H9 (cell line): ENCODE measurements around the gene CAMK2N2. TPM values are rescaled to one million over a fixed set of nuclear protein-coding genes. Genes with fewer than 3 reads are reported as not detected.

Experiments
- DNase-seq: peaks from one replicate; pipeline ENCODE4 v3.0.0-alpha.2; 2017
- H2AFZ ChIP-seq: one replicate; pipeline ENCODE4 v1.6.1; 2013; ENCODE audit warnings: mild to moderate bottlenecking, low read length, control low read depth, moderate library complexity
- H2AK5ac ChIP-seq: 2 replicates; pipeline ENCODE4 v1.6.1; 2013; ENCODE audit warnings: low read length, control low read depth, mixed read lengths; ENCODE audit not compliant: insufficient read length
- H2BK120ac ChIP-seq: one replicate; pipeline ENCODE4 v1.6.1; 2013; ENCODE audit warnings: low read depth, mild to moderate bottlenecking, low read length, control low read depth, inconsistent platforms; ENCODE audit not compliant: poor library complexity, severe bottlenecking
- H2BK12ac ChIP-seq: 2 replicates; pipeline ENCODE4 v1.6.1; 2013; ENCODE audit warnings: low read length, control low read depth, mixed read lengths, low read depth; ENCODE audit not compliant: insufficient read length
- H2BK15ac ChIP-seq: 2 replicates; pipeline ENCODE4 v1.6.1; 2013; ENCODE audit warnings: low read depth, low read length, control low read depth
- H2BK20ac ChIP-seq: one replicate; pipeline ENCODE4 v1.6.1; 2013; ENCODE audit warnings: low read depth, mild to moderate bottlenecking, low read length, control low read depth, inconsistent platforms; ENCODE audit not compliant: poor library complexity, severe bottlenecking
- H2BK5ac ChIP-seq: 2 replicates; pipeline ENCODE4 v1.6.1; 2013; ENCODE audit warnings: low read length, control low read depth, mixed read lengths; ENCODE audit not compliant: insufficient read length
- H3K14ac ChIP-seq: 2 replicates; pipeline ENCODE4 v1.6.1; 2013; ENCODE audit warnings: low read length, control low read depth; ENCODE audit not compliant: insufficient read depth
- H3K18ac ChIP-seq: 2 replicates; pipeline ENCODE4 v1.6.1; 2013; ENCODE audit warnings: low read depth, mild to moderate bottlenecking, mixed read lengths, low read length, control low read depth; ENCODE audit not compliant: insufficient read length
- H3K23ac ChIP-seq: 2 replicates; pipeline ENCODE4 v1.6.1; 2013; ENCODE audit warnings: low read length, control low read depth, mixed read lengths, low read depth; ENCODE audit not compliant: insufficient read length
- H3K23me2 ChIP-seq: 2 replicates; pipeline ENCODE4 v1.6.1; 2013; ENCODE audit warnings: low read depth, mild to moderate bottlenecking, mixed read lengths, low read length, control low read depth; ENCODE audit not compliant: insufficient read length, poor library complexity, severe bottlenecking
- H3K27ac ChIP-seq: 2 replicates; pipeline ENCODE4 v1.5.1; 2013; ENCODE audit warnings: low read length, control low read depth, mixed read lengths, low read depth; ENCODE audit not compliant: insufficient read length
- H3K27me3 ChIP-seq: 2 replicates; pipeline ENCODE4 v1.6.1; 2013; ENCODE audit warnings: low read length, control low read depth, inconsistent platforms; ENCODE audit not compliant: insufficient read depth
- H3K4ac ChIP-seq: 2 replicates; pipeline ENCODE4 v1.6.1; 2013; ENCODE audit warnings: low read depth, mild to moderate bottlenecking, control low read depth, inconsistent platforms, low read length, moderate library complexity
- H3K4me1 ChIP-seq: 2 replicates; pipeline ENCODE4 v1.6.1; 2013; ENCODE audit warnings: low read length, control low read depth, inconsistent platforms; ENCODE audit not compliant: insufficient read depth
- H3K4me2 ChIP-seq: 2 replicates; pipeline ENCODE4 v1.6.1; 2013; ENCODE audit warnings: low read length, control low read depth, mixed read lengths; ENCODE audit not compliant: insufficient read length, insufficient read depth
- H3K56ac ChIP-seq: 2 replicates; pipeline ENCODE4 v1.6.1; 2013; ENCODE audit warnings: low read depth, mild to moderate bottlenecking, mixed read lengths, low read length, control low read depth; ENCODE audit not compliant: insufficient read length
- H3K79me1 ChIP-seq: 2 replicates; pipeline ENCODE4 v1.6.1; 2013; ENCODE audit warnings: low read depth, mild to moderate bottlenecking, moderate library complexity, low read length, control low read depth, inconsistent platforms; ENCODE audit not compliant: insufficient read depth, poor library complexity, severe bottlenecking
- H3K79me2 ChIP-seq: 2 replicates; pipeline ENCODE4 v1.6.1; 2013; ENCODE audit warnings: low read length, control low read depth, inconsistent platforms; ENCODE audit not compliant: insufficient read depth
- H3K9ac ChIP-seq: 2 replicates; pipeline ENCODE4 v1.6.1; 2013; ENCODE audit warnings: low read length, control low read depth, mixed read lengths; ENCODE audit not compliant: insufficient read length; ENCODE audit errors: extremely low read depth
- H3K9me3 ChIP-seq: one replicate; pipeline ENCODE4 v1.6.1; 2013; ENCODE audit warnings: low read depth, low read length, inconsistent platforms; ENCODE audit not compliant: control insufficient read depth
- H3T11ph ChIP-seq: one replicate; pipeline ENCODE4 v1.6.1; 2013; ENCODE audit warnings: mild to moderate bottlenecking, low read length, control low read depth, inconsistent platforms
- H4K20me1 ChIP-seq: one replicate; pipeline ENCODE4 v1.6.1; 2013; ENCODE audit not compliant: control insufficient read depth, insufficient read length, insufficient read depth
- H4K5ac ChIP-seq: 2 replicates; pipeline ENCODE4 v1.6.1; 2013; ENCODE audit warnings: low read depth, mild to moderate bottlenecking, mixed read lengths, low read length, control low read depth; ENCODE audit not compliant: insufficient read length
- H4K8ac ChIP-seq: replicated peaks from 2 replicates; pipeline ENCODE4 v1.6.1; 2013; ENCODE audit warnings: low read length, control low read depth, mixed read lengths, low read depth; ENCODE audit not compliant: insufficient read length
- H4K91ac ChIP-seq: 2 replicates; pipeline ENCODE4 v1.6.1; 2013; ENCODE audit warnings: low read depth, mild to moderate bottlenecking, moderate library complexity, mixed read lengths, low read length, control low read depth; ENCODE audit not compliant: insufficient read length
- H3K27ac Mint-ChIP-seq, 3 experiments: 2 replicates in 2 of 3; 3 replicates in 1 of 3; pipeline ENCODE4 v1.8.0; 2020 to 2021; ENCODE audit warnings: mixed read lengths in 3 of 3, mild to moderate bottlenecking in 1 of 3, moderate library complexity in 1 of 3
- H3K27me3 Mint-ChIP-seq: 2 replicates; pipeline ENCODE4 v1.8.0; 2021; ENCODE audit warnings: low read depth, mild to moderate bottlenecking, moderate library complexity, mixed read lengths
- H3K36me3 Mint-ChIP-seq, 3 experiments: 2 replicates in 2 of 3; 3 replicates in 1 of 3; pipeline ENCODE4 v1.8.0; 2020 to 2021; ENCODE audit warnings: low read depth in 3 of 3, mixed read lengths in 3 of 3; ENCODE audit not compliant: insufficient read depth in 1 of 3
- H3K4me1 Mint-ChIP-seq, 2 experiments: 2 replicates each; pipeline ENCODE4 v1.8.0; 2020; ENCODE audit warnings: mixed read lengths in 2 of 2
- H3K4me3 Mint-ChIP-seq, 2 experiments: 2 replicates in 1 of 2; 3 replicates in 1 of 2; pipeline ENCODE4 v1.8.0; 2020 to 2021; ENCODE audit warnings: mild to moderate bottlenecking in 2 of 2, mixed read lengths in 2 of 2, moderate library complexity in 1 of 2
- H3K9me3 Mint-ChIP-seq, 2 experiments: 2 replicates in 1 of 2; 3 replicates in 1 of 2; pipeline ENCODE4 v1.8.0; 2020; ENCODE audit warnings: mild to moderate bottlenecking in 2 of 2, mixed read lengths in 2 of 2, moderate library complexity in 1 of 2
- WGBS: extraction: QIAGEN DNeasy Blood & Tissue Kit; methylation state at CpG from one replicate; pipeline ENCODE4 v1.1.7; 2013; ENCODE audit warnings: missing lambda C conversion rate, low lambda C conversion rate, mixed read lengths; ENCODE audit not compliant: insufficient read length; ENCODE audit errors: extremely low coverage; 5-methylcytosine and 5-hydroxymethylcytosine counted together
- microRNA-seq: library from miRNA; unstranded; fragments of <30 nt; microRNA quantifications from one replicate; pipeline ENCODE4, GENCODE V29; 2020; ENCODE audit warnings: borderline microRNAs expressed
- total RNA-seq: library from RNA; stranded (reverse); gene quantifications from 2 replicates; pipeline ENCODE4 v1.2.1, GENCODE V29; 2021
- TF ChIP-seq, protein P1 (sequence below): fragments of 200-600 bp; sonication (generic); conservative IDR thresholded peaks from 3 replicates; pipeline ENCODE4 v1.8.0; 2021; ENCODE audit warnings: antibody characterized with exemption, mild to moderate bottlenecking

CAMK2N2 gene
- total RNA-seq, 1 experiment from 2014 or later, result 12.6 TPM

DNA sequence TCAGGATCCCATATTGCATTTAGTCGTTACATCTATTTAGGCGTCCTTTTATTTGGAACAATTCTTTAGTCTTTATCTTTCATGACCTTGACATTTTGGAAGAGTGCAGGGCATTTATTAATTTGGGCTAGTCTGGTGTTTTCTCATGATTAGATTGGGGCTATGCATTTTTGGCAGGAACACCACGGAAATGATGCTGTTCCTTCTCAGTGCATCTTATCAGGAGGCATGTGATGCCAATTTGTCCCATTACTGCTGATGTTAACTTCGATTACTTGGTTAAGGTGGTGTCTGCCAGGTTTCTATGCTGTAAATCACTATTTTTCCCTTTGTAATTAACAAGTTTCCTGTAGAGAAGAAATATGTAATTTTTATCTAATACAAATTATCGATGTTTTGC lies 50.1 kb downstream of the CAMK2N2 start:
- H3T11ph ChIP-seq, result no peak overlapping the region
- no peak overlapping the region for H2AK5ac ChIP-seq
- H3K27ac Mint-ChIP-seq, result no peak overlapping the region
- peaks cover 8% of the 10 kb centered on the region for H3K27me3 Mint-ChIP-seq
- no peak overlapping the region for H2BK12ac ChIP-seq
- no peaks in the 10 kb centered on the region for H3K9me3 ChIP-seq
- no peak overlapping the region; a peak in 2 of 5 replicates for H3K4me3 Mint-ChIP-seq
- no peaks in the 10 kb centered on the region for H3K79me1 ChIP-seq
- no peak overlapping the region for H4K8ac ChIP-seq
- no peaks in the 10 kb centered on the region for H3K9me3 Mint-ChIP-seq
- no peak overlapping the region for H3K56ac ChIP-seq
- TF ChIP-seq, protein P1, sequence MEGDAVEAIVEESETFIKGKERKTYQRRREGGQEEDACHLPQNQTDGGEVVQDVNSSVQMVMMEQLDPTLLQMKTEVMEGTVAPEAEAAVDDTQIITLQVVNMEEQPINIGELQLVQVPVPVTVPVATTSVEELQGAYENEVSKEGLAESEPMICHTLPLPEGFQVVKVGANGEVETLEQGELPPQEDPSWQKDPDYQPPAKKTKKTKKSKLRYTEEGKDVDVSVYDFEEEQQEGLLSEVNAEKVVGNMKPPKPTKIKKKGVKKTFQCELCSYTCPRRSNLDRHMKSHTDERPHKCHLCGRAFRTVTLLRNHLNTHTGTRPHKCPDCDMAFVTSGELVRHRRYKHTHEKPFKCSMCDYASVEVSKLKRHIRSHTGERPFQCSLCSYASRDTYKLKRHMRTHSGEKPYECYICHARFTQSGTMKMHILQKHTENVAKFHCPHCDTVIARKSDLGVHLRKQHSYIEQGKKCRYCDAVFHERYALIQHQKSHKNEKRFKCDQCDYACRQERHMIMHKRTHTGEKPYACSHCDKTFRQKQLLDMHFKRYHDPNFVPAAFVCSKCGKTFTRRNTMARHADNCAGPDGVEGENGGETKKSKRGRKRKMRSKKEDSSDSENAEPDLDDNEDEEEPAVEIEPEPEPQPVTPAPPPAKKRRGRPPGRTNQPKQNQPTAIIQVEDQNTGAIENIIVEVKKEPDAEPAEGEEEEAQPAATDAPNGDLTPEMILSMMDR, result no peak
- no peaks in the 10 kb centered on the region for H4K20me1 ChIP-seq
- no peak for DNase-seq
- no peak overlapping the region for H3K14ac ChIP-seq
- H3K4me1 Mint-ChIP-seq, result no peaks in the 10 kb centered on the region
- no peak overlapping the region for H3K4ac ChIP-seq
- H3K27ac ChIP-seq, result no peak overlapping the region
- H3K36me3 Mint-ChIP-seq, result no peaks in the 10 kb centered on the region
- no peak overlapping the region for H2AFZ ChIP-seq
- WGBS, result no CpG with 5 or more reads among the region's 5 CpGs
- no peak overlapping the region for H3K18ac ChIP-seq
- H3K23ac ChIP-seq, result no peak overlapping the region
- H3K4me2 ChIP-seq, result no peak overlapping the region
- no peak overlapping the region for H2BK120ac ChIP-seq
- no peak overlapping the region for H4K91ac ChIP-seq
- H3K4me1 ChIP-seq, result no peaks in the 10 kb centered on the region
- H3K79me2 ChIP-seq, result no peaks in the 10 kb centered on the region
- H4K5ac ChIP-seq, result no peak overlapping the region
- H3K23me2 ChIP-seq, result no peaks in the 10 kb centered on the region
- no peak overlapping the region for H3K9ac ChIP-seq
- H2BK20ac ChIP-seq, result no peak overlapping the region
- no peak overlapping the region for H2BK5ac ChIP-seq
- no peaks in the 10 kb centered on the region for H3K27me3 ChIP-seq
- no peak overlapping the region for H2BK15ac ChIP-seq

Small RNA genes lying within 50 kb of the gene (microRNA-seq; reads per million reads assigned to microRNA genes)
- gene MIR1224, result 1.3 reads per million, percentile 7 among the genes with 10 or more reads in this experiment

Other genes with a start within 250 kb of the CAMK2N2 start
- gene ABCC5, start 243.7 kb downstream of the CAMK2N2 start, total RNA-seq, result 32.5 and 37.6 TPM in 2 replicates
- not detected in 2 replicates for gene HTR3D, start 229.8 kb downstream of the CAMK2N2 start, total RNA-seq
- not detected in 2 replicates for gene HTR3C, start 208.5 kb downstream of the CAMK2N2 start, total RNA-seq
- not detected in 2 replicates for gene HTR3E, start 164.5 kb downstream of the CAMK2N2 start, total RNA-seq
- gene EIF2B5, start 126.2 kb downstream of the CAMK2N2 start, total RNA-seq, result 38.4 and 42.0 TPM in 2 replicates
- gene DVL3, start 106.2 kb downstream of the CAMK2N2 start, total RNA-seq, result 64.7 and 69.7 TPM in 2 replicates
- gene AP2M1, start 86.7 kb downstream of the CAMK2N2 start, total RNA-seq, result 443 and 459 TPM in 2 replicates
- gene ABCF3, start 75.4 kb downstream of the CAMK2N2 start, total RNA-seq, result 56.1 and 58.4 TPM in 2 replicates
- gene VWA5B2, start 32.0 kb downstream of the CAMK2N2 start, total RNA-seq, result 2.7 TPM in 2 replicates
- gene ALG3, start 12.6 kb downstream of the CAMK2N2 start, total RNA-seq, result 54.1 and 62.2 TPM in 2 replicates
- gene EEF1AKMT4, start 11.9 kb downstream of the CAMK2N2 start, total RNA-seq, result 8.1 and 9.8 TPM in 2 replicates
- not detected in 2 replicates for gene ECE2, start 14.5 kb upstream of the CAMK2N2 start, total RNA-seq
- gene PSMD2, start 37.7 kb upstream of the CAMK2N2 start, total RNA-seq, result 337 and 344 TPM in 2 replicates
- gene EIF4G1, start 53.1 kb upstream of the CAMK2N2 start, total RNA-seq, result 532 and 544 TPM in 2 replicates
- 14.4 and 15.5 TPM in 2 replicates for gene FAM131A, start 76.0 kb upstream of the CAMK2N2 start, total RNA-seq
- 17.2 and 19.5 TPM in 2 replicates for gene CLCN2, start 100.1 kb upstream of the CAMK2N2 start, total RNA-seq
- 115 and 122 TPM in 2 replicates for gene POLR2H, start 100.2 kb upstream of the CAMK2N2 start, total RNA-seq
- 0.64 and 0.85 TPM in 2 replicates for gene THPO, start 116.7 kb upstream of the CAMK2N2 start, total RNA-seq
- 1.8 and 1.9 TPM in 2 replicates for gene CHRD, start 118.5 kb upstream of the CAMK2N2 start, total RNA-seq